GM18526 (cell line): Measurements from ENCODE around the gene ATG10.

Experiments used
- POLR2A ChIP-seq: IDR thresholded peaks from 3 replicates; pipeline ENCODE4 v1.6.1; 2011; ENCODE audit not compliant: insufficient read length; ENCODE audit errors: extremely low read depth

Gene ATG10

GRCh38 chr5:81971712-81972491 is at the start of gene ATG10:
Gene ATG10 (plus strand): TSS chr5:81972023. CDS start chr5:81987571, 15,548 bp downstream.
- peak; percentile 90 for TF ChIP-seq POLR2A

GRCh38 chr5:81922854-81923279 is 49.0 kb upstream of the ATG10 start:
- no peak for TF ChIP-seq POLR2A

DNA sequence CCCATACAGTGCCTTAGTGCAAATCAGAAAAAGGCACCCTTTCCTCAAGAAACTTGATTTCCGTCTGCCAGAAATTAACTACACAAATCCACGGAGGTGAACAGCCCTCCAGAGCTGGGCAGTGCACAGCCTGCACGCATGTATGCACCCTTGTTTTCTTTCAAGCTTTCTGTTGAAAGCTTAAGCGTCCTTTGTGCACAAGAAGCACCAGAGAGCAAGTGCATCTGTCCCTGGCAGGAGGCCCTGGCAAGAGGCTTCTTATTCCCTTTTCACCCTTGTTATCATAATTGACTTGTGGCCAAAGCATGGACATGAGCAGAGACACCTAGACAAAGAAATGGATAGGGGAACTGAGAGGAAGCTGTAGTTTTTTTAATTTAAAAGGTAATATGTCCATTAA is 47.4 kb upstream of the ATG10 start:
- TF ChIP-seq POLR2A: no peak

- TF ChIP-seq POLR2A: no peak
These were observed 46.8 kb upstream of the ATG10 start for GRCh38 chr5:81925009-81925408.

DNA sequence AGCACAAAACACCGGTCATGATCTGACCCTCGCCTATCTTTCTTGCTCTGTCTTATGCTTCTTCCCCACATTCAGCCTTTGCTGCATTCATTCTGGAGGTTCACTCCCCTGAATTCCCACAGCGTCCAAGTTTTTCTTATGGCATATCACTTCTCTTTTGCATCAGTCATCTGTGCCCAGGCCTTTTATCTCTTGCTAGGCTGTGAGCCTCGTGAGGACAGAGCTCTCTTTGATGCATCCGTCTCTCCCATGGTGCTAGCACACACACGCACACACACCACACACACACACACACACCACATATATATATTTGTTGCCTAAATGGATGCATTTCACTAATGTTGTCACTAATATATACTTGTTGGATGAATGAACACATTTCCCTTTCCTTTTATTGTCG is 45.8 kb upstream of the ATG10 start:
- no peak for TF ChIP-seq POLR2A

DNA sequence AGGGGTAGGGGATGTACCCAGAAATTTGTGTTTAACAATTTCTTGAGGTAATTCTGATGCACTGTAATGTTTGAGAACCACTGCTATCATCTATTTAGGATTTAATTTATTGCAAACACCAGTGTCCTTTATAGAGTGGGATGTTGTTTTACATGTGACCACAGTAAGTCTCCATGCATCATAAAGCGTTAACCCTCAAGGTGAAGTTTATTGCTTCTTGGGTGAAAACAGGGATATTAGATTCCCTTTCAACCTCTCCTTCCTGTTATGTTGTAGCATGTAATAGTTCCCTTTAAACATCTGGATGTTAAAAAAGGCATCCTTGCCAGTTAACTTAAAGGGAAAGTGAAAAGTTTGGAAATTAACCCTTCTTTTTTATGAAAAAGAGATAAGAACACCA is 35.8 kb upstream of the ATG10 start:
- TF ChIP-seq POLR2A: no peak

DNA sequence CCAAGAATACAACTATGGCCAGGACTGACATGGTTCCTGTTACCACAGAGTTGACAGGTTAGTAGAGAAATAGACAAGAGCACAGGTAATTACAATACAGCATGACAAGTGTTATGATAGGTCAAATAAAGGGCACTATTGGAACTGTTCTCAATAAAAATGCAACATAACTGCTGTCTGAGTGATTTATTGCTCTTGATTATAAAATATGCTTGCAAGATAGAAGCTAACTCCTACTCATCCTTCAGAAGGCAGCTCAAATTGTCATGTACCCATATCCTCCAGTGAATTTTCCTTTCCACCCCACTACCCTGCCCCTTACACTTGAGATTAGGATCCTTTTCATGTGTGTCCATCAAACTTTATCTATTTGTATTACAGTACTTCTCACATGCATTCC is 35.1 kb upstream of the ATG10 start:
- no peak for TF ChIP-seq POLR2A

DNA sequence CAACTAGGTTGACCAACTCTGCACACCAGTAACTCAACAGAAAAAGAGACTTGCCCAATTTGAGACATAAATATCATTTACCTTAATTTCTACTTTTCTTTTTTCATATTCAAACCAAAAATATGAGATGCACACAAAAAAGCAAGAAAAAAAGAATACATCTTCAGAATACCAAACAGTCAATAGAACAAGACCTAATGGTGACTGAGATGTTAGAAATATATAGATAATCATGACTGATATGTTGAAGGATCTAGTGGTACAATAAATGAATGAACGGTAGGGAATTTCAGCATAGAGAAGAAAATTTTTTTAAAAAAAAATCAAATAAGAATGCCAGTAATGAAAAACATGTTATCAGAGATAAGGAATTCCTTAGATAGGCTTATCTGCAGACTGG is 29.1 kb upstream of the ATG10 start:
- TF ChIP-seq POLR2A: no peak

DNA sequence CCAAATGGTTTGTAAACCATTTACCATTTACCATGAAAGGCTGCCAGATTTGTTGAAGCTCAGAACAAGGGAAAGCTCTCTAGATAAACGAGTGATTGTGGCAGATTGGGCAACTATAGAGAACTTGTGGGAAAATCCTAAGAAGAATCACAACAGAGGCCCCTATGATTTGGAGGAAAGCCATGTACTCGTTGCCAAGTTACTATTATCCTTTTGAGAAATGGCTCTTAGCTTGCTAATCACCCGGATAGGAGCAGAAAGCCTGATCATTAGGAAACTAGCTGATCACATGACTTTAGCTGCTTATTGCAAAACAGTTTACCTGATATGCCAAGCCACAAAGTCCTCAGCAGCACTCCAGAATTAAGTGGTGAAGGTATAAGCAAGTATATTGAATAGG is 23.5 kb upstream of the ATG10 start:
- no peak for TF ChIP-seq POLR2A

GRCh38 chr5:81949462-81949861 is 22.4 kb upstream of the ATG10 start:
- TF ChIP-seq POLR2A: no peak

GRCh38 chr5:81950996-81951395 is 20.8 kb upstream of the ATG10 start:
- TF ChIP-seq POLR2A: no peak

GRCh38 chr5:81961651-81962440 is 10.0 kb upstream of the ATG10 start:
- no peak for TF ChIP-seq POLR2A

DNA sequence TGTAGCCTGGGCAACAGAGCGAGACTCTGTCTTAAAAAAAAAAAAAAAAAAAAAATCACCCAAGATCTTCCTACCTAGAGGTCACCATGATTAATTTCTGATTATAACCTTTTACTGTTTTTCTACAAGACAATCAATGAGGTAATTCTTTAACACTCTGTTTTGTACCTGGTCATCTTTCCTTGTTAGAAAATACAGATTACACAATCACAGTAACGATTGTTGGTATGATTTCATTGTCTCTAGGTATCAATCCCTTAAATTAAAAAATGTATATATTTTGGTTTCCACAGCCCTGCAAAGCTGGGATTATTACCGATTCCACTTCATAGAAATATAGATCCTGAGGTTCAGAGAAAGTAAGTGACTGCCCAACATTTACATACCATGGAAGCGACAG is 8.3 kb upstream of the ATG10 start:
- no peak for TF ChIP-seq POLR2A

DNA sequence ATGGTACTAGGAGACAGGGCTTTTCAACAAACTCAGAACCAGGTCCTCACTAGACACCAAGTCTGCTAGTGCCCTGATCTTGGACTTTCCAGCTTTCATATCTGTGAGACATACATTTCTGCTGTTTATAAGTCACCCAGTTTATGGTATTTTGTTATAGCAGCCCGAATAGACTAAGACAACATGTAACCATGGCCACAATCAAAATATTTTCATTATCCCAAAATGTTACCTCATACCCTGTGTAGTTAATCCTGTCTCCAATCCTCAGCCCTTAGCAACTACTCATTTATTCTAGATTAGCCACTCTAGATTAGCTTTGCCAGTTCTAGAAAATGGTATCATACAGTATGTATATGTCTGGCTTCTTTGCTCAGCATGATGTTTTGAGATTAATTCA is 6.3 kb upstream of the ATG10 start:
- no peak for TF ChIP-seq POLR2A

DNA sequence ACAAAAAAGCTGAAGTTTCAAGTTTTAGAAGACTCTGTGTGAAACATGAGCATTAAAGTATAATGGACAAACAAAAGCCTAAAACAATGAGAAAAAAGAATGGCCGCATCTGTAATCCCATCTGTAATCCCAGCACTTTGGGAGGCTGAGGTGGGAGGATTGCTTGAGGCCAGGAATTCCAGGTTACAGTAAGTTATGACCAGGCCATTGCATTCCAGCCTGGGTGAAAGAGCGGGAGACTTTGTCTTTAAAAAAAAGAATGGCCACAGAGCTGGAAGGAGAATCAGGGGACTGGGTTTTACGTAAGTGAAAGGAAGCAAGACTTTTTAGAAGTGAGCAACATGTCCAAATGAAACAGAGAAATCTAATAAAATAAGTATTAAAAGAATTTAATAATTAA is 2.6 kb upstream of the ATG10 start:
- no peak for TF ChIP-seq POLR2A

- TF ChIP-seq POLR2A: no peak
These were observed 1.9 kb upstream of the ATG10 start for GRCh38 chr5:81969912-81970311.
